Right atrium auricular region (tissue), 2 donors: Measurements from ENCODE around the gene MRTFB. TPM values are rescaled to one million over a fixed set of nuclear protein-coding genes. Genes with fewer than 3 reads are reported as not detected.

ENCODE experiments used
- DNase-seq: peaks from one replicate; pipeline ENCODE4 v3.0.0-alpha.2; 2019; ENCODE audit warnings: low spot score
- H3K27ac ChIP-seq, 2 donors: fragments of 200-600 bp; sonication (generic); 1 replicate in 1 of 2; 2 replicates in 1 of 2; pipeline ENCODE4 v1.5.1; 2016 to 2019
- H3K27me3 ChIP-seq, 2 donors: fragments of 200-600 bp; sonication (generic); one replicate each; pipeline versions ENCODE4 v1.5.1 to v1.6.0; 2017 to 2019
- H3K36me3 ChIP-seq: fragments of 200-600 bp; sonication (generic); one replicate; pipeline ENCODE4 v1.5.1; 2016
- H3K4me1 ChIP-seq, 2 donors: fragments of 200-600 bp; sonication (generic); one replicate each; pipeline versions ENCODE4 v1.5.1 to v1.6.0; 2017 to 2019
- H3K4me3 ChIP-seq, 2 donors: fragments of 200-600 bp; sonication (generic); 1 replicate in 1 of 2; 2 replicates in 1 of 2; pipeline ENCODE4 v1.5.1; 2017 to 2019; ENCODE audit warnings: mild to moderate bottlenecking in 1 of 2, moderate library complexity in 1 of 2
- H3K9me3 ChIP-seq, 2 donors: fragments of 200-600 bp; sonication (generic); one replicate each; pipeline ENCODE4 v1.5.1; 2019
- total RNA-seq, 2 donors: library from RNA; depleted of rRNA; stranded (reverse); fragments of >200 nt; gene quantifications; one replicate each; pipeline ENCODE4 v1.1.0, GENCODE V29; 2016
- TF ChIP-seq, protein P1 (sequence below), 2 donors: fragments of 200-600 bp; sonication (generic); IDR thresholded peaks; one replicate each; pipeline ENCODE4 v1.5.1; 2019; ENCODE audit warnings: antibody characterized with exemption in 2 of 2

MRTFB gene
- total RNA-seq, 2 donors from 2014 or later = 38.6 to 46.5 TPM

DNA sequence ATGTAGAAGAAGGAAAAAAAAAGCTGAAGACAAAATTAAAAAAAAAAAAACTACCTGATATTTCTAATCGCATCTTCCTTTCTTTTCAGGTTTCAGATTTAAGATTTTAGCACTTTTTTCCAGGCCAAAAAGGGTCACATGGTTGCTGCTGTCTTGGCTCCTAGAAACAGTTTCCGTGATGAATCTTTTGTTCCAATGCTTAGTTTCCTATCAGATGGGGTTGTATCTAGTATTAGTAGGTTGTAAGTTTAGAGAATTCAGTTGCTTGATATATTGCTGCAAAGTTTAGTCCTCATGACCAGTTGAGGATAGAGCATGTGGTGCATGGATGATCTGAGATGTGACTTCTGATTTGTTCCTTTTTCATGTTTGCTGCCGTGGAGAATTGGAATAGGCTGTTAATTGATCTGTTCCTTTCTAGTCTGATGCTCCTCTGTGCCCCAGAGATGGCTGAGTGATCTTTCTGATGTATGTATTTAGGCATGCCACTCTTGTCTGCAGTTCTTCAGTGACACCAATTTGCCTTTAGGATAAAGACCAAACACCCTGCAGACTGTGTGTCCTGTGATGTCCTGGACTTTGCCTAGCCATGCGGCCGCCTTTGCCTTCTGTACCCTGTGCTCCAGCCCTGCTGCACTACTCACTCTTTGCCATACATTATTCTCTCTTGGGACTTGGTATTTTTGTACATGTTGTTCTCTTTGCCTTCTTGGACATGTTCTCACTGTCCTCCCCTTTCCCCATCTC, 94.0 kb downstream of the MRTFB start:
- H3K36me3 ChIP-seq = no peaks in the 10 kb centered on the region
- no peaks in the 10 kb centered on the region for H3K9me3 ChIP-seq
- no peak overlapping the region for H3K4me3 ChIP-seq
- no peaks in the 10 kb centered on the region for H3K27me3 ChIP-seq
- no peak for DNase-seq
- TF ChIP-seq, protein P1, sequence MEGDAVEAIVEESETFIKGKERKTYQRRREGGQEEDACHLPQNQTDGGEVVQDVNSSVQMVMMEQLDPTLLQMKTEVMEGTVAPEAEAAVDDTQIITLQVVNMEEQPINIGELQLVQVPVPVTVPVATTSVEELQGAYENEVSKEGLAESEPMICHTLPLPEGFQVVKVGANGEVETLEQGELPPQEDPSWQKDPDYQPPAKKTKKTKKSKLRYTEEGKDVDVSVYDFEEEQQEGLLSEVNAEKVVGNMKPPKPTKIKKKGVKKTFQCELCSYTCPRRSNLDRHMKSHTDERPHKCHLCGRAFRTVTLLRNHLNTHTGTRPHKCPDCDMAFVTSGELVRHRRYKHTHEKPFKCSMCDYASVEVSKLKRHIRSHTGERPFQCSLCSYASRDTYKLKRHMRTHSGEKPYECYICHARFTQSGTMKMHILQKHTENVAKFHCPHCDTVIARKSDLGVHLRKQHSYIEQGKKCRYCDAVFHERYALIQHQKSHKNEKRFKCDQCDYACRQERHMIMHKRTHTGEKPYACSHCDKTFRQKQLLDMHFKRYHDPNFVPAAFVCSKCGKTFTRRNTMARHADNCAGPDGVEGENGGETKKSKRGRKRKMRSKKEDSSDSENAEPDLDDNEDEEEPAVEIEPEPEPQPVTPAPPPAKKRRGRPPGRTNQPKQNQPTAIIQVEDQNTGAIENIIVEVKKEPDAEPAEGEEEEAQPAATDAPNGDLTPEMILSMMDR (IDR thresholded peaks at IDR 0.05) = no peak
- peaks cover 0 to 4% of the 10 kb centered on the region in 2 donors for H3K4me1 ChIP-seq
- no peak overlapping the region for H3K27ac ChIP-seq

DNA sequence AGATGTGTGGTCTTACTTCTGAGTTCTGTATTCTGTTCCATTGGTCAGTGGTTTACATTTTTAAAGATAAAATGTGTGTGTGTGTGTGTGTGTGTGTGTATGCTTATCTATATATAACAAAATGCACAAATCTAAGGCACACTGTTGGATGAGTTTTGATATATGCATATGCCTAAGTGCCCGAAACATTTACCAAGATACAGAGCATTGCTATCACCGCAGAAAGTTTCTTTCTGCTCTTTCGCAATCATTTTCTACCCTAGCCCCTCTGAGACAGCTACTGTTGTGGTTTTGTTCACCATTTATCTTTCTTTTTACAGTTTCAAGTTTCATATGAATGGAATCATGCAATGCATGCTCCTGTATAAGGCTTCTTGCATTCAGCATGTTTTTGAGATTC, 97.0 kb downstream of the MRTFB start:
- TF ChIP-seq, protein P1 (IDR thresholded peaks at IDR 0.05) = no peak
- Histone ChIP-seq H3K4me1 (peaks cover 0 to 4% of the 10 kb centered on the region in 2 donors), H3K27me3 (no peaks in the 10 kb centered on the region), H3K9me3 (no peaks in the 10 kb centered on the region), H3K36me3 (no peaks in the 10 kb centered on the region), H3K4me3 (no peak overlapping the region), H3K27ac (no peak overlapping the region)
- no peak for DNase-seq

DNA sequence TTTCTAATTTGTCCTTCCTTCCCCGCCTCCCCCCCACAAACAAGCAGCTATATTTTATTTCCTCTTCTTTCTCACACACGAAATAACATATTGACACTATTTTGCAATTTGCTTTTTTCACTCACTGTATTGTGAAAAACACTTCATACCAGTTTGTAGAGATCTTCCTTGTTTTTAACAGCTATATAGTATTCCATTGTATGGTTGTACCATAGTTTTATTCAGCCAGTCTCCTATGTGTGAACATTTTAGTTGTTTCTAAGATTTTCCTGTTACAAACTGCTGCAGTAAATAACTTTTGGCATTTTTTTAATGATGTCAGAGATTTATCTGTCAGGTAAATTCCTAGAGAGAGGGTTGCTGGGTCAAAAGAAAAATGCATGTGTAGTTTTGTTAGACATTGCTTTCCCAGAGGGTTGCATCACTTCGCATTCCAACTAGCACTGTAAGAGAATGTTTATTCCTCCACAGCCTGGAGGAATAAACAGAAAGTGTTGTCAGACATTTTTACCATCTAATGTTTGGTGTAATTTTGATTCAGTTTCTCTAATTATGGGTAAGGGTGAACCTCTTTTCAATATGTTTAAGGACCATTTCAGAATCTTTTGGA, 101.2 kb downstream of the MRTFB start:
- Histone ChIP-seq H3K27me3 (no peaks in the 10 kb centered on the region), H3K4me1 (no peaks in the 10 kb centered on the region), H3K36me3 (no peaks in the 10 kb centered on the region), H3K4me3 (no peak overlapping the region), H3K27ac (no peak overlapping the region), H3K9me3 (no peaks in the 10 kb centered on the region)
- TF ChIP-seq, protein P1 (IDR thresholded peaks at IDR 0.05) = no peak
- DNase-seq = no peak

- Histone ChIP-seq H3K27ac (no peak overlapping the region), H3K27me3 (no peaks in the 10 kb centered on the region), H3K36me3 (no peaks in the 10 kb centered on the region), H3K4me3 (no peak overlapping the region), H3K4me1 (peaks cover 0 to under 1% of the 10 kb centered on the region in 2 donors), H3K9me3 (no peaks in the 10 kb centered on the region)
- TF ChIP-seq, protein P1 (IDR thresholded peaks at IDR 0.05) = no peak
- no peak for DNase-seq
Measured at GRCh38 chr16:14175086-14175485, 104.0 kb downstream of the MRTFB start.

- H3K9me3 ChIP-seq = no peaks in the 10 kb centered on the region
- H3K4me1 ChIP-seq = peaks cover 0 to 18% of the 10 kb centered on the region in 2 donors
- TF ChIP-seq, protein P1 (IDR thresholded peaks at IDR 0.05) = no peak
- no peaks in the 10 kb centered on the region for H3K36me3 ChIP-seq
- H3K4me3 ChIP-seq = no peak overlapping the region
- H3K27me3 ChIP-seq = no peaks in the 10 kb centered on the region
- DNase-seq = no peak
- H3K27ac ChIP-seq = no peak overlapping the region
Measured at GRCh38 chr16:14177704-14178103, 106.6 kb downstream of the MRTFB start.
